HG02678 (cell line): ENCODE measurements around the gene GPC1.

ENCODE experiments used
- ATAC-seq: cut with Tn5 transposase; IDR thresholded peaks from one replicate; pipeline ENCODE4 v1.9.1; 2021; ENCODE audit warnings: mild to moderate bottlenecking, moderate library complexity; ENCODE audit not compliant: unreplicated experiment

GPC1 gene

DNA sequence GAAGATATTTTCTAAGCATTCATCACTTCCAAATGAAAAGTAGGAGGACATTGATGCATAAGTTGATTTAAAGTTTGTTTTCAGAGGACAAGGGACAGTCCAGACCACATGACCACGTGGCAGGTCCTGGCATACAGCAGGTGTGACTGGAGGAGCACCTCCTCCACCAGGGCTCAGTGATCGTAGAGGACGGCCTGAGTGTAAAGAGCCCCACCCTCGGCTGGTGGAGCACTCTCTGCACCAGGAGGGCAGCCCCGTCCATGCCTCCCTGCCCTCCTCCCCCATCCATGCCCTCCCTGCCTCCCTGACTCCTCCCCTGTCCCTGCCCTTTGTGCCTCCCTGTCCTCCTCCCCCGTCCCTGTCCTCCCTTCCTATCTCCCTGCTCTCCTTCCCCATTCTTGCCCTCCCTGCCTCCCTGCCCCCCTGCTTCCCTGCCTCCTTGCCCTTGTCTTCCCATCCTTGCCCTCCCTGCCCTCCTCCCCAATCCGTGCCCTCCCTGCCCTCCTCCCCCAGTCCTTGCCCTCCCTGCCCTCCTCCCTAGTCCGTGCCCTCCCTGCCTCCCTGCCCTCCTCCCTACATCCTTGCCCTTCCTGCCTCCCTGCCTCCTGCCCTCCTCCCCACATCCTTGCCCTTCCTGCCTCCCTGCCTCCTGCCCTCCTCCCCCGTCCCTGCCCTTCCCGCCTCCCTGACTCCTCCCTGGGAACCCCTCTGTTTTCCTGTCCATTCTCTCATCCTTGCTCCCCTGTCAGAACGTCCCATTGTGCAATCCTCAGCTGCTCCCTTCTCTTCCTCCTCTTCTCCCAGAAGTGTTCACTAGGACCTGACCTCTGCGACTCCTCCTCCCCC, 74.4 kb downstream of the GPC1 start:
- no peak for ATAC-seq

- no peak for ATAC-seq
Measured at GRCh38 chr2:240510513-240511210, 75.2 kb downstream of the GPC1 start.

GRCh38 chr2:240511351-240512108, 76.1 kb downstream of the GPC1 start:
- no peak for ATAC-seq

GRCh38 chr2:240512109-240512485, 76.6 kb downstream of the GPC1 start:
- no peak for ATAC-seq

DNA sequence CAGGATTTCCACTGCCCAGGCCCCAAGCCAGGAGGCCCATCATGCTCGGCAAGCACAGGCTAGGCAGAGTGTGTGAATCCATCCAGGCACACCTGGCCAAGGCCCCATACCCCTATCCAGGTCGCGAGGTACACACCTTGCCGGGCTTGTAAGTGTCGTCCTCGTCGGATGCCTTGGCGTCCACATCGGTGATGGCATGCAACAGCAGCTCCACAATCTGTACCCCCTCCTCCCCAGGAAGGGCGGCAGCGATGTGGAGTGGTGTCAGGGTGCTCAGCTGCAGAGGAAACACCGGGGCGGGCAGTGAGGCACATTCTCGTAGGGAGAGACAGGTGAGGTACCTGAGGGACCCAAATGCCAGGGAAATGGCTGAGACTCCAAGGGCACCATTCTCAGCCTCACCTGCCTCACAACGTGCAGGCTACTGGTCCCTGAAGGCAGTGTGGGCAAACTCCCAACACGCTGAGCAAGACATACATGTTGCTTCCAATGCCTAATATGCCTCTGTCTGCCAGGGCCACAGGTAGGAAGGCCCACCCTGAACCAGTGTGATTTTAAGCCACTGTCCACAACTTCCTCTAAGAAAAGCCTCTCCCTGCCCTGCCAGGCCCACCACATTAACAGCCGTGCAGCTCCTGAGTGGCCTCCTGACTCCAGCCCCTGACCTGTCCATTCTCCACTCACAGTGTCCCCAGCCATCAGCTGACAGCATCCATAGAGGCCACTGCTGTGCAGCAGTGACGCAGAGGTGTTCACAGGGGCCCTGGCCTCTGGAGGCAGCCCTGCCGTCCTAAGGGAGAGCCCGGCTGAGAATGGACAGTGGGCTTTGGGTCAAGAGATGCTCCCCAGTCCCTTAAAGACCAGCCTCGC, 77.4 kb downstream of the GPC1 start:
- ATAC-seq, result no peak

GRCh38 chr2:240513549-240514287, 78.3 kb downstream of the GPC1 start:
- ATAC-seq, result peak; percentile 96

- no peak for ATAC-seq
Measured at GRCh38 chr2:240514631-240515030, 79.2 kb downstream of the GPC1 start.

DNA sequence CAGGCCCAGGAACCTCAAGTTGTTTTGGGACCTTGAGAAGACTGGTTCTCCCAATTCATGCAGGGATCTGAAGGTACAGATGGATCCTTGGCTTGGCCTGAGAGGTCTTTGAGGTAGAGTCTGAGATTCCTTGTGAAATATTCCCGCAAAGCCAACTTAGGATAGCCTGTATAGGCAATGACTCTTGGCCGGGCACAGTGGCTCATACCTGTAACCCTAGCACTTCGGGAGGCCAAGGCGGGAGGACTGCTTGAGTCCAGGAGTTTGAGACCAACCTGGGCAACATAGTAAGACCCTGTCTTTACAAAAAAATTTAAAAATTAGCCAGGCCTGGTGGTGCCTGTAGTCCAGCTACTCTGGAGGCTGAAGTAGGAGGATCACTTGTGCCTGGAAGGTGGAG, 81.9 kb downstream of the GPC1 start:
- ATAC-seq, result no peak
